Activated CD8-positive, alpha-beta memory T cell treated with anti-CD3 and anti-CD28 coated beads, Interleukin-2, amount 10 ng/mL, durations not matched to agents 7 days and 5 days (primary cell): Measurements from ENCODE around the gene SGSH. TPM values are rescaled to one million over a fixed set of nuclear protein-coding genes. Genes with fewer than 3 reads are reported as not detected.

Source experiments
- ATAC-seq: fragments of 150-1000 bp; cut with Tn5 transposase; one replicate; pipeline ENCODE4 v1.10.0; 2021; ENCODE audit warnings: moderate library complexity
- CTCF ChIA-PET: fragments of 350-600 bp; sonication (Branson Sonifier 250); formaldehyde crosslinking; loops from one replicate; lab custom pipeline; 2021; ENCODE audit warnings: antibody characterized with exemption; lab: Charles Lee
- DNase-seq: peaks from one replicate; pipeline ENCODE4 v3.0.0-alpha.2; 2020
- H3K27ac Mint-ChIP-seq: one replicate; pipeline ENCODE4 v1.8.0; 2021; ENCODE audit warnings: mild to moderate bottlenecking, mixed read lengths
- H3K27me3 Mint-ChIP-seq: one replicate; pipeline ENCODE4 v1.8.0; 2021; ENCODE audit warnings: mixed read lengths
- H3K36me3 Mint-ChIP-seq: one replicate; pipeline ENCODE4 v1.8.0; 2021; ENCODE audit warnings: mild to moderate bottlenecking, mixed read lengths
- H3K4me1 Mint-ChIP-seq: one replicate; pipeline ENCODE4 v1.8.0; 2021; ENCODE audit warnings: mixed read lengths
- H3K4me3 Mint-ChIP-seq: one replicate; pipeline ENCODE4 v1.8.0; 2021; ENCODE audit warnings: mild to moderate bottlenecking, moderate library complexity, mixed read lengths
- H3K9me3 Mint-ChIP-seq: one replicate; pipeline ENCODE4 v1.8.0; 2022; ENCODE audit warnings: low read depth, mixed read lengths
- total RNA-seq, 2 experiments: library from RNA; stranded (reverse); gene quantifications; one replicate each; pipeline ENCODE4 v1.2.3, GENCODE V29; 2021

SGSH gene
- total RNA-seq, result 10 to 100 TPM; 15.4 to 22.1 TPM

DNA sequence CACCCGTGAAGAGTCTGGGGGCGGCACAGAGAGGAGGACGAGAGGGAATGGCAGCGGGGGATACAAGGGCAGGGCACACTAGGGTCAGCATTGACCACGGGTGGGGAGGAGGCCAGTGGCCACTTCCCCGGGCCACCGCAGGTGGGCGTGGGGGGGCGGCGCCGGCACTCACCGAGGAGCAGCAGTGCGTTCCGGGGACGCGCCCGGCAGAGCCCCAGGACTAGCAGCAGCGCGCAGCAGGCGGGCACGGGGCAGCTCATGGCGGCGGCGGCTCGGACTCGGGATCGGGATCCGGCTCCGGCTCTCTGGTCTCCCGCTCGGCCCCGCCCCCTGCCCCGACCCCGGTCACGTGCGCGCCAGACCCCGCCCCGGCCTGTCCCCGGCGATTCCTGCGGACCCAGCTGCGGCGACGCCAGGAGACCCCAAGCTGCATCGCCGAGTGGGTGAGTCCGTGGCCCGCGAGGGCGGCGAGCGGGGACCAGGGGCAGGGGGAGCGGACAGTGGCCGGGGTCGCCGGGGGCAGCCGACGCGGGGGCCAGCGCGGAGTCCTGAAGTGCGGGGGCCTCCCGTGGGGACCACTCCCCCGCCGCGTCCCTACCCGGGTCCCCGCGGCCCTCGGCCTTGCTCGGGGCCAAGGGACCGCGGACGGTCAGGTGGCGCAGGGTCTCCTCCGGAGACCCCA is at the start of gene SGSH, which contains the start of gene SLC26A11:
TSS of gene SGSH (minus strand) at position 280 of the 682 bp plus-strand sequence. CDS start at position 260, 20 bp downstream.
TSS of gene SLC26A11 (plus strand) at position 374 of the 682 bp plus-strand sequence. CDS start 1,134 bp downstream, outside the sequence.
- peak within 1 kb of the TSS; percentile 83 for H3K4me3 Mint-ChIP-seq

DNA sequence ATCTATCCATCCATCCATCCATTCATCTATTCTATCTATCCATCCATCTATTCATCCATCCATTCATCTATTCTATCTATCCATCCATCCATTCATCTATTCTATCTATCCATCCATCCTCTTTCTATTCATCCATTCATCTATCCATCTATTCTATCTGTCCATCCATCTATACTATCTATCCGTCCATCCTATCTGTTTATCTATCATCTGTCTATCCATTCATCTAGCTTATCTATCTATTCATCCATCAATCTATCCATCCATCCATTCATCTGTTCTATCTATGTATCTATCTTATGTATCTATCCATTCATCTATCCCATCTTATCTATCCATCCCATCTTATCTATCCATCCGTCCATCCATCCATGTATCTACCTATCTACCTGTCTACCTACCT is 49.3 kb upstream of the SGSH start:
- peaks cover 35% of the 10 kb centered on the region for H3K4me1 Mint-ChIP-seq
- DNase-seq, result no peak
- CTCF ChIA-PET, result interaction anchor here (0.7 to 1.6 kb wide), 2 partner anchors 168 to 717 kb away, joined by 3 to 6 read pairs; partner anchors contain the start of gene GAA
- H3K27me3 Mint-ChIP-seq, result no peaks in the 10 kb centered on the region
- no peaks in the 10 kb centered on the region for H3K9me3 Mint-ChIP-seq
- peaks cover 47% of the 10 kb centered on the region for H3K36me3 Mint-ChIP-seq
- H3K4me3 Mint-ChIP-seq, result no peak overlapping the region
- no peak overlapping the region for H3K27ac Mint-ChIP-seq
- no peak for ATAC-seq

More for the DNA sequence above, at the start of gene SGSH, which contains the start of gene SLC26A11:
- Mint-ChIP-seq H3K27me3 (peaks cover 4% of the 10 kb centered on the region), H3K27ac (peak within 1 kb of the TSS; percentile 88), H3K4me1 (peaks cover 19% of the 10 kb centered on the region), H3K36me3 (peaks cover 8% of the 10 kb centered on the region), H3K9me3 (no peaks in the 10 kb centered on the region)
- DNase-seq, result peak; percentile 70
- CTCF ChIA-PET, result interaction anchor here (3.3 kb wide), 1 partner anchor 24 kb away, joined by 14 read pairs; no protein-coding TSS in a partner anchor
- peak; percentile 54 for ATAC-seq

DNA sequence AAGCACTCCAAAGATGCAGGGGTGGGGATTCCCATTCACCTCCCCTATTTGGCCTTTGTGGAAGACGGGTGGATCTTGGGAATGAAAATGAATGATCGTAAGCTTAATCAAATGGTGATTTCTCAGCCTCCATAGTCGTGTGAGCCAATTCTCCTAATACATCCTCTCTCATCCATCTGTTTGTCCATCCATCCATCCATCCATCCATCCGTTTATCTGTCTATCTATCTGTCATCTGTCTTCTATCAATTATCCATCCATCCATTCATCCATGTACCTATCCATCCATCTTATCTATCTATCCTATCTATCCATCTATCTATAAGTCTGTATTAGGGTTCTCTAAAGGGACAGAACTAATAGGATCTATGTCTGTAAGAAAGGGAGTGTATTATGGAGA is 48.3 kb upstream of the SGSH start:
- CTCF ChIA-PET, result interaction anchor here (1.3 to 1.9 kb wide), 2 partner anchors 72 to 167 kb away, joined by 4 to 9 read pairs; partner anchors contain the start of gene GAA

GRCh38 chr17:80267391-80267790 is 47.3 kb upstream of the SGSH start:
- Mint-ChIP-seq H3K27ac (peak overlapping the region; percentile 73), H3K36me3 (peaks cover 40% of the 10 kb centered on the region), H3K4me1 (peaks cover 27% of the 10 kb centered on the region), H3K4me3 (no peak overlapping the region), H3K9me3 (no peaks in the 10 kb centered on the region), H3K27me3 (no peaks in the 10 kb centered on the region)
- CTCF ChIA-PET, result interaction anchor here (1.3 to 1.9 kb wide), 2 partner anchors 71 to 166 kb away, joined by 4 to 9 read pairs; partner anchors contain the start of gene GAA
- ATAC-seq, result no peak
- no peak for DNase-seq

More for the DNA sequence above, 48.3 kb upstream of the SGSH start:
- no peaks in the 10 kb centered on the region for H3K27me3 Mint-ChIP-seq
- DNase-seq (no peak), ATAC-seq (no peak)
- H3K4me1 Mint-ChIP-seq, result peaks cover 28% of the 10 kb centered on the region
- no peaks in the 10 kb centered on the region for H3K9me3 Mint-ChIP-seq
- H3K4me3 Mint-ChIP-seq, result no peak overlapping the region
- peaks cover 50% of the 10 kb centered on the region for H3K36me3 Mint-ChIP-seq
- no peak overlapping the region for H3K27ac Mint-ChIP-seq

- no peaks in the 10 kb centered on the region for H3K9me3 Mint-ChIP-seq
- CTCF ChIA-PET, result interaction anchor here (0.7 to 2.1 kb wide), 4 partner anchors 9 to 1516 kb away, joined by 3 to 11 read pairs (median 7); no protein-coding TSS in a partner anchor
- peak; percentile 95 for DNase-seq
- peak; percentile 40 for ATAC-seq
- H3K27me3 Mint-ChIP-seq, result no peaks in the 10 kb centered on the region
- H3K27ac Mint-ChIP-seq, result peak overlapping the region; percentile 91
- H3K4me1 Mint-ChIP-seq, result peaks cover 36% of the 10 kb centered on the region
- peaks cover 40% of the 10 kb centered on the region for H3K36me3 Mint-ChIP-seq
- no peak overlapping the region for H3K4me3 Mint-ChIP-seq
Measured at GRCh38 chr17:80265205-80266068, 45.3 kb upstream of the SGSH start.

DNA sequence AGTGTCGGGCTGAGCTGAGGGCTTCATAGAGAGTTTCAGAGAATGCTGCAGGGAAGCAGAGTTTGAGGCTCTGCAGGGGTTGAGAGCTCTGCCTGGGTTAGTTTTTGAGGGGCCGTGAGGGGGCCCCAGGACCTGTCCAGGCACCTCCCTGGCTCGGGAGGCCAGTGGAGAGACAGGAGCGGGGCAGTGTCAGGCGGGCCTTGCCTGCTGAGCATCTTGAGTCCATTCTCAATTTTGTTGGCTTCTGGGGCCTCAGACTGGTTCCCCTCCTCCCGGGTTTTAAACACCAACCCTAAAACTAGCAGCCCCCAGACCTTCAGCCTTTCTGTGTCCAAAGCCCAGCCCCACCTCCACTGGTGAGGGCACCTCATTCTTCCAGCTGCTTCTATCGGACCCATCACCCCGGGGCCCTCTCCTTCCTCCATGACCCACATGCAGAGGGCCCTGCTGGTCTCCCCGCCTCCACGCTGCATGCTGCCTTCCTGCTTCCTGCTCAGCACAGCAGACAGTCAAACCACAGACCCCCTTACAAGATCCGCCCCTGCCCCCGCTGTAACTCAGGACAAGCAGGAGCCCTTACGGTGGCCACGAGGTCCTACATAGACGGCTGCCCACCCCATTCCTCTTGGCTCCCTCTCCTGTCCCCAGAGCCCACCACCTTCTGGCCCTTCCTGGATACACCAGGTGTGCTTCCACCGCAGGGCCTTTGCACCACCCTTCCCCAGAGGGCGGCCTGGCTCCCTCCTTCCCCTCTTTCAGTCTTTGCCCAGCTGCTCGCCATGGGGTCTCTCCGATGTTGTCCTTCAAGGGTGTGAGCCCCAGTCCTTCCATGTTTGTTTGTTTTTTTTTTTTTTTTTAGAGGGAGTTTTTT is 44.3 kb upstream of the SGSH start:
- DNase-seq (peak; percentile 89), ATAC-seq (peak; percentile 13)
- no peak overlapping the region for H3K4me3 Mint-ChIP-seq
- H3K9me3 Mint-ChIP-seq, result no peaks in the 10 kb centered on the region
- H3K36me3 Mint-ChIP-seq, result peaks cover 40% of the 10 kb centered on the region
- peak overlapping the region; percentile 91 for H3K27ac Mint-ChIP-seq
- peaks cover 41% of the 10 kb centered on the region for H3K4me1 Mint-ChIP-seq
- CTCF ChIA-PET, result interaction anchor here (0.7 to 1.6 kb wide), 3 partner anchors 13 to 1515 kb away, joined by 3 to 4 read pairs (median 4); partner anchors contain the start of gene GAA
- no peaks in the 10 kb centered on the region for H3K27me3 Mint-ChIP-seq

DNA sequence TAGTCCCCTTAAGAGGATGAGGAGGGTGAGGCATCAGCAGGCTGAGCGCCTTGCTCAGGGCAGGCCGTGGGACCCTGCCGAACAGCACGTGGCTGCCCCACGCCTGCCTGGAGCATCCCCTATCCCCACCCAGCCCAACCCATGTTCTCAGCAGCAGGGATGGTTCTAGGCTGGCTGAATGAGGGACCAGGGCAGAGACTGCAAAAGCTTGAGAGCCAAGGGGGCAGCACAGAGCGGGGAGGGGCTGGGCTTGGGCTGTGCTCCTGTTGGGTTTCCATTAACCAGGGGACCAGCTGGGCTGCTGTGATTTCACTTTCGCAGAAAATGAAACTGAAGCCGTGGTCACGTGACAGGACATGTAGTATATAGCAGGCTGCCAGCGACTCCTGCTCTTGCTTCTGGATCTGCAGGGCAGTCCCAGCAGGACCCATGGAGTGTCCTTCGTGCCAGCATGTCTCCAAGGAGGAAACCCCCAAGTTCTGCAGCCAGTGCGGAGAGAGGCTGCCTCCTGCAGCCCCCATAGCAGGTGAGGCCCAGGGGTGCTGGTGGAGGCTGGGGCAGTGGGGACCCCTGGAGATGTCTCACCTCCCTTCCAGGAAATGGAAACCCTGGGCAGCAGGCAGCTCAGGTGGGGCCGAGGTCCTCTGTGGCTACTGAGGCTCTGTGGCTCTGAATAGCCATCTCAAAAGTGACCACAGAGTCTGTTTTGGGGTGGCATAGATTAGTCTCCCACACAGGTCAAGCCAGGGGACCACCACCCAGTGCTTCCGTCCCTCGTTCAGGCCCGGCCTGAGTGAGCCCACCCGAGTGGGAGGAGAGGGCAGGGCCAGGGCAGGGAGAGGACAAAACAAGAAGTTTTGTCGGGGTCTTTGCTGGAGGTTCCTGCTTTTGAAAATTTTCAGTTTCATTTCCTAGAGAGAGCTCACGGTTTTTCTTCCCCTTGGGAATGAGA is 43.4 kb upstream of the SGSH start:
- Mint-ChIP-seq H3K4me3 (no peak overlapping the region), H3K36me3 (peaks cover 41% of the 10 kb centered on the region), H3K27ac (peak overlapping the region; percentile 91), H3K27me3 (no peaks in the 10 kb centered on the region), H3K9me3 (no peaks in the 10 kb centered on the region), H3K4me1 (peaks cover 50% of the 10 kb centered on the region)
- DNase-seq (peak; percentile 98), ATAC-seq (peak; percentile 37)
- CTCF ChIA-PET, result interaction anchor here (1.3 to 1.6 kb wide), 2 partner anchors 12 to 162 kb away, joined by 4 read pairs; partner anchors contain the start of gene GAA

GRCh38 chr17:80262775-80263244 is 42.7 kb upstream of the SGSH start:
- Mint-ChIP-seq H3K9me3 (no peaks in the 10 kb centered on the region), H3K4me1 (peaks cover 57% of the 10 kb centered on the region), H3K27ac (peak overlapping the region; percentile 91), H3K36me3 (peaks cover 41% of the 10 kb centered on the region), H3K4me3 (no peak overlapping the region), H3K27me3 (no peaks in the 10 kb centered on the region)
- CTCF ChIA-PET, result interaction anchor here (1.0 to 1.6 kb wide), 3 partner anchors 11 to 423 kb away, joined by 3 to 4 read pairs (median 3); partner anchors contain the start of gene CBX4
- DNase-seq (no peak), ATAC-seq (no peak)

- no peak overlapping the region for H3K4me3 Mint-ChIP-seq
- peak overlapping the region; percentile 91 for H3K27ac Mint-ChIP-seq
- no peak for ATAC-seq
- peaks cover 37% of the 10 kb centered on the region for H3K36me3 Mint-ChIP-seq
- no peak for DNase-seq
- H3K4me1 Mint-ChIP-seq, result peaks cover 59% of the 10 kb centered on the region
- CTCF ChIA-PET, result interaction anchor here (1.0 to 1.6 kb wide), 3 partner anchors 10 to 423 kb away, joined by 3 read pairs; partner anchors contain the start of genes CBX4 and GAA
- no peaks in the 10 kb centered on the region for H3K27me3 Mint-ChIP-seq
- no peaks in the 10 kb centered on the region for H3K9me3 Mint-ChIP-seq
Measured at GRCh38 chr17:80262291-80262690, 42.2 kb upstream of the SGSH start.

DNA sequence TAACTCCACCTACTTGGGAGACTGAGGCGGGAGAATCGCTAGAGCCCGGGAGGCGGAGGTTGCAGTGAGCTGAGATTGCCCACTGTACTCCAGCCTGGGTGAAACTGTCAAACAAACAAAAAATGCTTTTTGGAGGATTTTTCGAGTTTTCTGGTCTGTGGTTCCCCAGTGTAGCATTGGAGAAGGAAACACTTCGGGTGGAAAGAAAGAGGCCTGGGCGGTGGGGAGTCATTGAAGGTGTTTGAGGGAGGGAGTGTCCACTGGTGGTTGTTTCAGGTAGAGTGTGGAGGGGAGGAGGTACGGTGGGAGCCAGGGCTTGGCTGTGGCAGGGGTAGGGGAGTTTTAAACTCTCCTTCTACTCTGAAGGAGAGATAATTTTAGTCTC is 41.8 kb upstream of the SGSH start:
- peaks cover 56% of the 10 kb centered on the region for H3K4me1 Mint-ChIP-seq
- no peak for ATAC-seq
- no peak for DNase-seq
- H3K27me3 Mint-ChIP-seq, result no peaks in the 10 kb centered on the region
- no peaks in the 10 kb centered on the region for H3K9me3 Mint-ChIP-seq
- peak overlapping the region; percentile 91 for H3K27ac Mint-ChIP-seq
- CTCF ChIA-PET, result interaction anchor here (1.0 to 1.6 kb wide), 3 partner anchors 10 to 422 kb away, joined by 3 read pairs; partner anchors contain the start of genes CBX4 and GAA
- no peak overlapping the region for H3K4me3 Mint-ChIP-seq
- H3K36me3 Mint-ChIP-seq, result peaks cover 34% of the 10 kb centered on the region
